Activated effector memory CD4-positive, alpha-beta T cell treated with anti-CD3 and anti-CD28 coated beads, Interleukin-2, amount 50 U/mL, for 16 hours (primary cell): Measurements from ENCODE around the gene DEPDC5.

Source experiments
- DNase-seq: peaks from one replicate; pipeline ENCODE4 v3.0.0-alpha.2; 2020

Gene DEPDC5

GRCh38 chr22:31818481-31819392, 64.9 kb downstream of the DEPDC5 start:
- no peak for DNase-seq

GRCh38 chr22:31820655-31821054, 66.8 kb downstream of the DEPDC5 start:
- no peak for DNase-seq

- DNase-seq, result no peak
Measured at GRCh38 chr22:31821572-31821971, 67.8 kb downstream of the DEPDC5 start.

DNA sequence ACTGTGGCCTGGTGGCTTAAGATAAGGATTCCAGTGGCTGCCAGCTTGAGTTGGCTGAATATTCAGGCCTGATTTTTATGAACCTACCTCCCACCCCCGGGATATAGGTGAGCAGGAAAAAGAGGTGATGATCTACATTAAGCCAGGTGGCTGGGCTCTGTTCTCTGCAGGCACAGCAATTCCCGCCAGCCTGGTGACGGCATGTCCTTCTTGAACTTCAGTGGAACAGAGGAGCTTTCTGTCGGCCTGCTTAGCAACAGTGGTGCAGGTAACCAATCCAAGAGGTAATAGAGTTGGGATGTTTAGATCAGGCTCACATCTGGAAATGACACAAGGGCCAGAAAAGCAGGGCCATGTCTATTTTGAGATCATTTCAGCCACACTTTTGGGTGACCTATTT, 68.7 kb downstream of the DEPDC5 start:
- DNase-seq, result no peak

GRCh38 chr22:31825513-31825912, 71.7 kb downstream of the DEPDC5 start:
- DNase-seq, result no peak

- DNase-seq, result no peak
Measured at GRCh38 chr22:31826443-31826842, 72.6 kb downstream of the DEPDC5 start.

GRCh38 chr22:31828739-31829138, 74.9 kb downstream of the DEPDC5 start:
- DNase-seq, result no peak

DNA sequence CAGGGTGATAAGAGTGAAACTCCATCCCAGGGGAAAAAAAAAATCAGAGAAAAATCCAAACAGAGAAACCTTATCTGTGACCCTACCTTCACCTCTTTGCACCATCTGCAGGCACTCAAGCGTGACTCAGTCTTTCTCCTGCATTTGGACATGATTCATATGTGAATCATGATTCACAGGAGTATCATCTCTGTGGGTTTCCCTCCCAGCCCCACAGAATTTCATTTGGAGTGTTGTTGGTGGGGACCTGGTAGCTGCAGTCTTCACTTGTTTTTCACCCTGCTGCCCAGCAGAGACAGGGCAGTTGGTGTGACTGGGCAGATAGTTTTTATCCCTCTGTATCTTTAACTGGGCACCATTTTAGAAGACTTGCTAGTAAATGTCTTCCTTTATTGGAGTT, 75.7 kb downstream of the DEPDC5 start:
- peak; percentile 75 for DNase-seq

DNA sequence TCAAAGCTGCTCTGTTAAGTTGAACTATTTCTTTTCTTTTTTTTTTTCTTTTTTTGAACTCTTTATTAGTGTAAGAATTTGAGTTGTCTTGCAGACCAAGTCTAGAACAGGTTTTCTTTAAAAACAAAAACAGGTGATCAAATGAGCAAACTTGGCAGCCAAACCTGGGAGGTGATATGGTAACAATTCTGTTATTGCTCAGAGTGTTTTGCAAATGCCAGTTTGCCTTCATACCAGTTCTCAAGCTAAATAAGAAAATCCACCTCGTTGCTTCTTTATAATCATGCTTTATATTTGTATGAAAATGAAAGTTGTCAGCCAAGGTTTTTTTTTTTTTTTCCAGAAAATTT, 76.9 kb downstream of the DEPDC5 start:
- DNase-seq, result no peak

DNA sequence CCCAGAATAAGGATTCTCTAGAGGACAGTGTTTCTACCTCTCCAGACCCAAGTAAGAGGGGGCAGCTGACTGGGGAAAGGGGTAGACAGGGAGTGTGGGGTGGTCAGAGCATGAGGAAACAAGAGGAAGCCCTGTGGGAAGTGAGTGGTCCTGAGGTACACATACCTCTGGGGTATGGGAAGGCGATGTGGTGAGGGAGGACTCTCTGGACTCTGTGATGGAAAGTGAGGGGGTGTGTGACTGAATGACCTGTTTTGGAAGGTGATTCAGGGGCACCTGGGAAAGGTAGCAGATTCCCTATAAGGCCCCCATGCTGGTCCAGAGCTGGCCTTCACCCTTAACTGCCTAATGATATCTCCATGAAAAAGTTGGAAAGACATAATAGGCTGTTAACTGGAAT, 80.1 kb downstream of the DEPDC5 start:
- DNase-seq, result no peak

- DNase-seq, result no peak
Measured at GRCh38 chr22:31836010-31836409, 82.2 kb downstream of the DEPDC5 start.

DNA sequence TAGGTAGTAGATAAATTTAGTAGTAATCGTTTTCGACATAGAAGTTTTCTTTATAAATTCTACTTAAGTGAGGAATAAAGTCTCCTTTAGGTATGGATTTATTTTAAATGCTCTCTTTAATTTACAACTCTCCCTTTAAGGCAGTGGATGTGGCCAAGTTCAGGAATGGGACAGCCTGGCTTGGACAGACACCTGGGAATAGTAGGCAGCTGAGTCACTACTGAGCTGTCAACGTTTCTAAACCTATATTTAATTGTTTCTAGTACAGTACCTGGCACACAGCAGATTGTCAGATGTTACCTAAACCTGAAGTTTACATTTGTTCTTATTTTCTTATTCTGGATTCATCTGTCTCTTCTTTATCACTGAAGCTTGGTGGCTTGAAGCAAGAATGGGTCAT, 85.1 kb downstream of the DEPDC5 start:
- DNase-seq, result no peak

- DNase-seq, result no peak
Measured at GRCh38 chr22:31839986-31840385, 86.2 kb downstream of the DEPDC5 start.

DNA sequence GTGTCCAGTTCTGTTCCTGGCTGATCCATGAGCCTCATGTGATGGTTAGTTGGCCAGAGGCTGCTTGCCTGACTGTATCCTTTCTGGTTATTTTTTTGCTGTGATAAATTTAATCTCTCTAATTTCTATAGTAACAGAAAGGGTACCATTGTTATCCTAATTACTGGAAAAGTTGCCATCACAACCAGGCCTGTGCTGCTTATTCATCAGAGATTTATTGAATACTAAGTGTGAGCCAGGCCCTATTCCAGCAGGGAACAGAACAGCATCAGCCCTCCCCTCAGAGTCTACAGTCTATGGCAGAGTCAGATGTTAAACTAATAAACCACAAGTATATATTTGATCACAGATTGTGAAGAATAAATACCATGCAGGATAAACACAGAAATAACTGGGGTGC, 86.8 kb downstream of the DEPDC5 start:
- no peak for DNase-seq

- DNase-seq, result no peak
Measured at GRCh38 chr22:31841078-31841827, 87.4 kb downstream of the DEPDC5 start.

DNA sequence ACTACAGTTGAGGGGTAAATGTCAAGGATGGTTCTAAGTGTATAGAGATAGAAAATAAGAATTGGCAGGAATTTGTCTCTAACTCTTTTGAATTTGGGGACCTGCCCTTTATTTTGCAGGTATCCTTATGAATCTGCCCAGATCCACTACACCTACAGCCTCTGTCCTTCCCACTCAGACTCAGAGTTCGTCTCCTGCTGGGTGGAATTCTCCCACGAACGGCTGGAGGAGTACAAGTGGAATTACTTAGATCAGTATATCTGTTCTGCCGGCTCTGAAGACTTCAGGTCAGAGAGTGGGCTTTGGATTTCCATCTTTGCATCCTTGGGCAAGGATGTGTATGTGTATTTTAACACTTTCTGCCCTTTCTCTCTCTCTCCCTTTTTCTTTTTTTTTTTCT, 89.7 kb downstream of the DEPDC5 start:
- no peak for DNase-seq

DNA sequence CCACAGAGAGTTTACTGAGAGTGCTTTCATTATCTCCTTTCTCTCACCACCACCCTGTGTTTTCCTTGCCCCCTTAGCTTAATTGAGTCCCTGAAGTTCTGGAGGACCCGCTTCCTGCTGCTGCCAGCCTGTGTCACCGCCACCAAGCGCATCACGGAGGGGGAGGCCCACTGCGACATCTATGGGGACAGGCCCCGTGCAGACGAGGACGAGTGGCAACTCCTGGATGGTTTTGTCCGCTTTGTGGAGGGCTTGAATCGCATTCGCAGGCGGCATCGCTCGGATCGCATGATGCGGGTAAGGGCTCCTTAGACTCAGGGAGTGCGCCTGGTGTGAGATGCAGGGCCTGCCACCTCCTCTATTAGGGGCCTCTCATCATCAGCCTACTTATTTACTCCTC, 91.1 kb downstream of the DEPDC5 start:
- DNase-seq, result no peak

DNA sequence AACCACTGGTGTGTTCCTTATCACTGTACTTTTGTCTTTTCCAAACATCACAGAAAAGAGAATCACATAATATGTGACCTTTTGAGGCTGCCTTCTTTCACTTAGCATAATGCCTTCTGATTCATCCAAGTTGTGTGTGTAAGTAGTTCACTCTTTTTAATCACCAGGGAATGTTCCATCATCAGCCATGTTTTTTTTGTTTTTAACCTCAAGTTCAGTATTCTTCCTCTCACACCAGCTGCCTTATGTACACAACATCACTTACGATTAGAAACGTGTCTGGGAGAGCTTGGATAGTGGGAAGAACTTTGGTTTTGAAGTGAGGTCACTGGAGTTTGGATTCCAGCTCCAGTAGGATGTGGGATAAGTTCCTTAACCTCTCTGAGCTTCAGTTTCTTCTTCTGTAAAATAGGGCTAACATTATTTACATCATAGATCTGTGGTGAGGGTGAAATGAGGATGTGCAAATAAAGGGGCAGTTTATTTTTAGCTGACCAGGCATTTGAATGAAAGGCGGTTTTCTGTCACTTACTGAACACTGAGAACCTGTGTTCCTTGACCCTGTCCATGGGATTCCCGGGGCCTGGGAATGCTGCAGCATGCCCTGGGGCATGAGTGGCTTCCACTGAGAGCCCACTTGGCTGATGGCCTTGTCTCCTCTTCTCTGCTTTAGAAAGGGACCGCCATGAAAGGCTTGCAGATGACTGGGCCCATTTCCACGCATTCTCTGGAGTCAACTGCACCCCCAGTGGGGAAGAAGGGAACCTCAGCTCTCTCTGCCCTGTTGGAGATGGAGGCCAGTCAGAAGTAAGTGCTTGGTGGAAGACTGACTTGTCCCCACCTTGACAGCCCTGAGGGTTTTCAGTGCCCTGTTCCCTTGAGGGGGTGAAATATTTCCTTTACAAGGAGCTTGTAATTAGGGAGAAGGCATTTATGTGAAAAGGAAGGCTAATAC, 92.6 kb downstream of the DEPDC5 start:
- DNase-seq, result no peak

- DNase-seq, result no peak
Measured at GRCh38 chr22:31848411-31848810, 94.6 kb downstream of the DEPDC5 start.

DNA sequence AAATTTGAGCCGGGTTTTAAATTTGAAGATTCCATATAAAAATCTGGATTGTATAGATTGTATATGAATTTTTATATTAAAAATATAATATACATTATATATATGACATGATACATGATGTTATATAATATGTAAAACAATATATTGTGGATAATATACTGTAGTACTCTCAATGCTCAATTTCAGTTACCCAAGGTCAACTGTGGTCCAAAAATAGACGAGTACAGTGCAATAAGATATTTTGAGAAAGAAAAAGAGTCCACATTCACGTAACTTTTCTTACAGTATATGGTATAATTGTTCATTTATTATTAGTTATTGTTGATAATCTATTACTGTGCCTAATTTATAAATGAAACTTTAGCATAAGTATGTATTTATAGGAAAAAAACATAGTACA, 96.3 kb downstream of the DEPDC5 start:
- no peak for DNase-seq

GRCh38 chr22:31852691-31853421, 99.0 kb downstream of the DEPDC5 start:
- no peak for DNase-seq

DNA sequence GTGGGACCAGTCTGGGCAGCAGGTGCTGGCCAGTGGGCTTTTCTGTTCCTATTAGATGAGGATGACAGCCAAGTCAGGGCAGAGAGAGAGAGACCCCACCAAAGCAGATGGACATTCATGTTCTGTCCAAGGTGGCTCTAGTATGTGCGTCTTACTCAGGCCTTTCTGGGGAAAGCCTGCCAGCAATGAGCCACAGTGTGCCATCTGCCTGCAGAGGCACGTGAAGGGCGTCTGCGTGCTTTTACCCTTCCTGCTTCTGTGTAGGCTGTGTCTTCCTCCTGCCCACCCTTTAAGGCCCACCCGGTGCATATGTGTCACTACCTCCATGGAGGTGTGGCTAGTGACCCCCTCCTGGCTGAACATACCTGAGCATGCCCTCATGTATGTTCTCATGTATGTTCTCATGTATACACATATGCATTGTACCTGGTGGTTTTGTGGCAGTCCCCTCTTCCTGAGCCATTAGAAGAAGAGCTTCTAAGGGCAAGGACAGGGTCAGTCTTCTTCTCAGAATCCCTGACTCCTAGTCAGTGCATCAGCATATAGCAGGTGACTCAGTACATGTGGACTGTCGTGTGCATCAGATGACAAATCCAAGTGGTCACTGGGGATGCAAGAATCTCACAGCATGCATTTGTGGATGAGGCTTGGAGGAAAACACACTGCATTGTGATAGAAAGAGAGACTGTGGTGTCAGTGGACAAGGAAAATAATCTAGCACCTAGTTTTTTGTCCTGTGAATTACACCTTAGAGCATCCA, 100.1 kb downstream of the DEPDC5 start:
- DNase-seq, result no peak
